ENCODE results near the gene IL1F10.

The IL1F10 gene

GRCh38 chr2:113114224-113114945, 46.6 kb downstream of the IL1F10 start:
- DNase-seq, result no peak

GRCh38 chr2:113114996-113115395, 47.2 kb downstream of the IL1F10 start:
- no peak for DNase-seq

- no peak for DNase-seq
These were observed 48.6 kb downstream of the IL1F10 start for GRCh38 chr2:113116100-113116958.

GRCh38 chr2:113117541-113118262, 49.9 kb downstream of the IL1F10 start:
- DNase-seq, result no peak

GRCh38 chr2:113118263-113118657, 50.5 kb downstream of the IL1F10 start:
- DNase-seq, result no peak

GRCh38 chr2:113119111-113119510, 51.3 kb downstream of the IL1F10 start:
- DNase-seq, result no peak

- no peak for DNase-seq
These were observed 53.1 kb downstream of the IL1F10 start for GRCh38 chr2:113120861-113121260.

- DNase-seq, result no peak
These were observed 54.6 kb downstream of the IL1F10 start for GRCh38 chr2:113122364-113122763.

- no peak for DNase-seq
These were observed 56.0 kb downstream of the IL1F10 start for GRCh38 chr2:113123726-113124125.

GRCh38 chr2:113124181-113124961, 56.6 kb downstream of the IL1F10 start:
- no peak for DNase-seq

All from NCI-H1092 treated with DMSO at 0.1 percent for 48 hours (cell line).